K562 (cell line): ENCODE data around the gene SEC14L1. TPM values are rescaled to one million over a fixed set of nuclear protein-coding genes. Genes with fewer than 3 reads are reported as not detected.

Experiments
- CBFB ChIP-seq: sonication (generic); formaldehyde crosslinking; IDR thresholded peaks from 2 replicates; pipeline ENCODE4 v1.4.0; 2020; ENCODE audit warnings: mild to moderate bottlenecking, missing genetic modification reagents
- CLOCK ChIP-seq: fragments of 250-450 bp; sonication (Bioruptor Pico); IDR thresholded peaks from 2 replicates; pipeline ENCODE4 v1.4.0; 2020; ENCODE audit warnings: mild to moderate bottlenecking, moderate library complexity, borderline replicate concordance
- CREB1 ChIP-seq, 2 experiments: sonication (generic) in 1 of 2; formaldehyde crosslinking in 1 of 2; IDR thresholded peaks; 2 replicates each; pipeline versions ENCODE4 v1.6.1 to v1.8.0; 2012 to 2022; ENCODE audit warnings: inconsistent platforms in 1 of 2, mild to moderate bottlenecking in 1 of 2, missing genetic modification reagents in 1 of 2, moderate library complexity in 1 of 2
- CTBP1 ChIP-seq: fragments of 450-650 bp; IDR thresholded peaks from 2 replicates; pipeline ENCODE4 v1.6.1; 2016; ENCODE audit warnings: borderline replicate concordance
- E4F1 ChIP-seq: fragments of 250-450 bp; sonication (Bioruptor Pico); IDR thresholded peaks from 2 replicates; pipeline ENCODE4 v1.5.0; 2021; ENCODE audit warnings: mild to moderate bottlenecking, borderline replicate concordance
- FOXP1 ChIP-seq: sonication (generic); formaldehyde crosslinking; IDR thresholded peaks from 2 replicates; pipeline ENCODE4 v1.8.0; 2022; ENCODE audit warnings: mild to moderate bottlenecking, missing genetic modification reagents
- ID3 ChIP-seq, 2 experiments: fragments of 250-450 bp in 1 of 2; fragments of 450-650 bp in 1 of 2; sonication (Bioruptor Pico) in 1 of 2; IDR thresholded peaks; 2 replicates each; pipeline versions ENCODE4 v1.6.1 to v1.8.0; 2016 to 2021; ENCODE audit warnings: mild to moderate bottlenecking in 2 of 2, moderate library complexity in 2 of 2, missing compliant biosample characterization in 1 of 2, missing genetic modification characterization in 1 of 2
- ILF3 ChIP-seq: fragments of 450-650 bp; IDR thresholded peaks from 2 replicates; pipeline ENCODE4 v1.6.1; 2018; ENCODE audit warnings: antibody characterized with exemption, mild to moderate bottlenecking, moderate library complexity, borderline replicate concordance
- KLF6 ChIP-seq: fragments of 250-450 bp; sonication (Bioruptor Pico); IDR thresholded peaks from 2 replicates; pipeline ENCODE4 v1.4.0; 2020; ENCODE audit warnings: mild to moderate bottlenecking, moderate library complexity, borderline replicate concordance
- MYBL2 ChIP-seq, 2 experiments: fragments of 450-650 bp in 1 of 2; sonication (generic) in 1 of 2; formaldehyde crosslinking in 1 of 2; IDR thresholded peaks; 2 replicates each; pipeline versions ENCODE4 v1.6.1 to v1.8.1; 2017 to 2022; ENCODE audit warnings: borderline replicate concordance in 1 of 2, inconsistent platforms in 1 of 2, low read depth in 1 of 2, mild to moderate bottlenecking in 1 of 2, missing genetic modification reagents in 1 of 2, moderate library complexity in 1 of 2
- NCOR1 ChIP-seq: fragments of 450-650 bp; IDR thresholded peaks from 2 replicates; pipeline ENCODE4 v1.6.1; 2016; ENCODE audit warnings: mild to moderate bottlenecking, moderate library complexity
- RREB1 ChIP-seq: fragments of 250-450 bp; sonication (Bioruptor Pico); IDR thresholded peaks from 2 replicates; pipeline ENCODE4 v1.4.0; 2020
- SNIP1 ChIP-seq: fragments of 450-650 bp; IDR thresholded peaks from 2 replicates; pipeline ENCODE4 v1.7.1; 2017; ENCODE audit warnings: low read depth, mild to moderate bottlenecking
- ZNF274 ChIP-seq: IDR thresholded peaks from 2 replicates; pipeline ENCODE4 v1.6.1; 2011; ENCODE audit warnings: low read depth, mild to moderate bottlenecking, low read length, moderate library complexity, borderline replicate concordance
- ZZZ3 ChIP-seq: fragments of 450-650 bp; IDR thresholded peaks from 2 replicates; pipeline ENCODE4 v1.6.1; 2016; ENCODE audit warnings: antibody characterized with exemption, mild to moderate bottlenecking, moderate library complexity
- polyA plus RNA-seq, 8 experiments: library from polyadenylated mRNA; depleted of rRNA in 4 of 8; stranded (reverse) in 5 of 8; unstranded in 3 of 8; fragments of >200 nt; fragmentation: Nextera tagmentation in 2 of 8; fragmentation: Illumina TruSeq in 1 of 8; extraction: Ambion mirVana in 2 of 8; extraction: Trizol in 1 of 8; gene quantifications; 2 replicates each; pipeline versions ENCODE4 v1.2.1 to v1.2.3, GENCODE V29; 2011 to 2014; ENCODE audit warnings: inconsistent platforms in 1 of 8, missing spikeins in 1 of 8
- total RNA-seq, 7 experiments: library from RNA; depleted of rRNA in 6 of 7; stranded (reverse); fragments of >200 nt in 6 of 7; fragmentation: Illumina TruSeq in 2 of 7; extraction: Trizol in 2 of 7; gene quantifications; 2 replicates each; pipeline versions ENCODE4 v1.2.1 to v1.2.3, GENCODE V29; 2011 to 2021; ENCODE audit warnings: low replicate concordance in 1 of 7

Gene SEC14L1
- total and polyA plus RNA-seq, 9 of the 15 experiments (the other 6 are each of a cell fraction or from before 2014, with no cell fraction given), result 3.1 to 39.7 (median 15.2) TPM

GRCh38 chr17:77109159-77109759, 31.5 kb upstream of the SEC14L1 start (continued):
- TF ChIP-seq CLOCK (CRISPR knock-in tag), result no peak
- peak; percentile 94 for TF ChIP-seq KLF6 (CRISPR knock-in tag)
- TF ChIP-seq CREB1 (IDR thresholded peaks at IDR 0.05), result no peak
- no peak for TF ChIP-seq CREB1 (CRISPR knock-in tag; IDR thresholded peaks at IDR 0.05)
- TF ChIP-seq FOXP1 (CRISPR knock-in tag), result no peak
- TF ChIP-seq SNIP1, result no peak
- TF ChIP-seq CTBP1, result no peak
- peak; percentile 55; the same call in 1 of the 2 replicates for TF ChIP-seq ID3 (CRISPR knock-in tag; IDR thresholded peaks at IDR 0.05)
- peak; percentile 97 for TF ChIP-seq ID3 (tag; IDR thresholded peaks at IDR 0.05)
- TF ChIP-seq E4F1 (CRISPR knock-in tag), result no peak
- no peak for TF ChIP-seq RREB1 (CRISPR knock-in tag)
- TF ChIP-seq ILF3, result no peak
- no peak for TF ChIP-seq ZZZ3
- no peak for TF ChIP-seq NCOR1
- no peak for TF ChIP-seq ZNF274
- no peak for TF ChIP-seq MYBL2 (IDR thresholded peaks at IDR 0.05; ENCODE audit: low read depth)
- no peak for TF ChIP-seq MYBL2 (CRISPR knock-in tag; IDR thresholded peaks at IDR 0.05; ENCODE audit: borderline replicate concordance)
- TF ChIP-seq CBFB (CRISPR knock-in tag), result no peak
